ENCODE measurements around the gene CPSF3. TPM values are rescaled to one million over a fixed set of nuclear protein-coding genes. Genes with fewer than 3 reads are reported as not detected.

The CPSF3 gene
- total RNA-seq, 1 experiment from 2014 or later, result 102 TPM

DNA sequence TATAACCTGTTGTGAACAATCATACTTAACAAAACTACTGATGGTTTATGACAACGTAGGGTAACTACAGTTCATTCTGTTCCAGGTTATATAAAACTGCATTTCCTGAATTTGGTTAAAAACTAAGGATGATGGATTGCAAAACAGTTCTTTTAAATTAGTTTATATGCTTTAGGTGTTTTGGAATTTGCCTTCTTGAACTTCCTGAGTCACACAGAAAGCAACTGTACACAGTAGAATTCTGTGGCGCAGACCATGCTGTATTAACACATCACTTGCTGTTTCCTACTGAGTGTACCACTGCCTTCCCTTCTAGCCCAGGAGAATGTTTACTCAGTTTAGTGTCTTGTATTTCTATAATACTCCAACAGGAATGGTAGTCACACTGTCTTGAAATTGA, 19.5 kb upstream of the CPSF3 start:
- Histone ChIP-seq H3K27me3 (ENCODE audit: control insufficient read depth, insufficient read depth, low read length) (no peaks in the 10 kb centered on the region), H3K36me3 (replicated peaks; ENCODE audit: control insufficient read depth, insufficient read depth, low read length) (no peaks in the 10 kb centered on the region; the same call in 1 of the 2 replicates), H3K4me3 (ENCODE audit: insufficient read depth, low read depth, low read length) (no peak overlapping the region)
- DNase-seq, result no peak

DNA sequence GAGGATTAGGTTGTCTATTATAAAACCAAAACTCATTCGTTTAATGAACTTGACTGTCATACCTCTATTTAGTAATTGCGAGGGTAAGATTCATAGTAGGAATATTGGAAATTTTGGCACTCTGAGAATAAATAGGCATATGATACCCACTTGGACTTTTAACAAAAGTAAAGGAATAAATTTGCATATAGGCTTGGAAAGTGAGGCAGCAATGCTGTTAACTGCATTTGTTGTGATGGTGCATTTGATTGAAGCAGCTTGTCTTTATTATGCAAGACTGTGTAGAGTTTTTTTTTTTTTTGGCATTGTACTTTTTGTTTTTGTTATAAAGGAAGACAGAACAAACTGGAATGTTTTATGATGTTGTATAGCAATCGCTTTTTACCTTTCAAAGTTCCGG, 19.0 kb upstream of the CPSF3 start:
- Histone ChIP-seq H3K4me3 (ENCODE audit: insufficient read depth, low read depth, low read length) (no peak overlapping the region), H3K27me3 (ENCODE audit: control insufficient read depth, insufficient read depth, low read length) (no peaks in the 10 kb centered on the region), H3K36me3 (replicated peaks; ENCODE audit: control insufficient read depth, insufficient read depth, low read length) (no peaks in the 10 kb centered on the region; the same call in 1 of the 2 replicates)
- no peak for DNase-seq

DNA sequence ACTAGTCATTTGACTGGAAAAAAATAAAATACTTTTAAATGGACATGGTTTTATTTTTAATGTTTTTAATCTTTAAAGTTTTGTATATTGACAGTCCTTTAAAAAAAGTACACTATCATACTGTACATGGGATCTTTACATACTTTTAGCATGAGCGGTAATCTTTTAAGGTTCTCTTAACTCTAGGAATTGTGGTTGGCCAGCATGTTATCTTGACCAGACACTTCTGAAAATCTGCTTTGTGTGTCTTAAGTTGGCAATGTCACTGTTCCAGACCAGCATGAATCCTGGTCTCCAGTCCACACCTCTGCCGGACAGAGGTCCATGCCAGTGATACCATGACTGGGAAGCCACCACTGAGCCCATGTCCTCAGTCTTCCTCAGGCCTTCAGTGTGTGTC, 17.8 kb upstream of the CPSF3 start:
- Histone ChIP-seq H3K36me3 (replicated peaks; ENCODE audit: control insufficient read depth, insufficient read depth, low read length) (no peaks in the 10 kb centered on the region; the same call in 1 of the 2 replicates), H3K27me3 (ENCODE audit: control insufficient read depth, insufficient read depth, low read length) (no peaks in the 10 kb centered on the region), H3K4me3 (ENCODE audit: insufficient read depth, low read depth, low read length) (no peak overlapping the region)
- no peak for DNase-seq

DNA sequence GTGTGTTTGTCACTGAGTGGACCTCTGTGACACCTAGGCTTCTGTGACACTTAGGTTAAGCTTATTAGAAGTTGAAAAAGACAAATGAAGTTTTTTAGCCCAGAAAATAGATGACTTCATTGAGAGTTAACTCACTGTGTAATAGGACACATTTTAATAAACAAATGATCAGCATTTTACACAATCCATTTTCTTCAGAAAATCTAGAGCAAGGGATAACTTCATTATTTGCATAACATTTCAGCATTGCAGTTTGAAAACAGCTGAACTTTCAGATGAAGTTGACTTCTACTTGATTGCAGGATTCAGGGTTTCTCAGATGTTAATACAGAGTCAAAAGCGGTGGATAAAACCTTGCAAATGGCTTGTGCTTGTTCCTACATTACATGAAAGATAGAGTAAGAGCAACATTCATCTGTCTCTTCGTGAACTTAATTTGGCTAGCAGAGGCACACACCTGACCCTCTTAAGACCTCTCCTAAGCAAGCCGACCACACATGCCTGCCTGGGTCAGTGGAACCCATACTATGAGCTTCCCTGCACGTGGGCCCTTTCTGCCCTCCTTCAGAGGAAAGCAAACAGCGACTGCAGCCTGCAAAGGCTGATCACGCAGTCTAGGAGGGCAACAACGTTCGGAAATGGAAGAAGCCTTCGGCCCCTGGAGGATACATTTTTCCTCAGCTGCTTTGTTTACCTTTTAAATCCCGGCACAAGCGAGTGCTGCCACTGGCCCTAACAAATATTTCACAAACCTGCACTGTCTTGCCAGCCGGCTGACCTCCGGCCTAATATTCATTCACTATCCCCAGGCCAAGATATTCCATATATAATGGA, 16.7 kb upstream of the CPSF3 start:
- H3K36me3 ChIP-seq (replicated peaks; ENCODE audit: control insufficient read depth, insufficient read depth, low read length), result no peaks in the 10 kb centered on the region; the same call in 1 of the 2 replicates
- DNase-seq, result no peak
- H3K4me3 ChIP-seq (ENCODE audit: insufficient read depth, low read depth, low read length), result no peak overlapping the region
- H3K27me3 ChIP-seq (ENCODE audit: control insufficient read depth, insufficient read depth, low read length), result no peaks in the 10 kb centered on the region

DNA sequence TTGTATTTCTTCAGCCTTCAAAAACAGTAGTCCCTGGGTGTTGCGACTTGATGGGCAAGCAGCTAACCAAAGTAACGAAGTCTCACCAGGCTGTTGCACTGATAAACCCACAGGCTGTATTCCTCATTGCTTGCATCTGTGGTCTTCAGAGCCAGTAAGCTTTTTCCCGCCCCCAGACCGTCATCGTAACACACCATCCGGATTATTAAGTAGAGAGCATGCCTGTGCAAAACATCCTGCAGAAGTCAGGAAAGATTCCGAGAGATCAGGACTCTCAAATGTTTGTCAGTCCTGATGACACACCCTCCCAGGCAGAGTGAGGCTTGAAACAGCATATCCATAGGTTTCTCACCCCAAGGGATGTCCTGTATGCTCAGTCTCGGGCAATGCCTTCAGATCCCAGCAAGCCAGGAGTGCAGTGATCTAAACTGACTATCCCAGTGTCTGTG, 16.1 kb upstream of the CPSF3 start:
- Histone ChIP-seq H3K4me3 (ENCODE audit: insufficient read depth, low read depth, low read length) (no peak overlapping the region), H3K36me3 (replicated peaks; ENCODE audit: control insufficient read depth, insufficient read depth, low read length) (no peaks in the 10 kb centered on the region; the same call in 1 of the 2 replicates), H3K27me3 (ENCODE audit: control insufficient read depth, insufficient read depth, low read length) (no peaks in the 10 kb centered on the region)
- DNase-seq, result no peak

DNA sequence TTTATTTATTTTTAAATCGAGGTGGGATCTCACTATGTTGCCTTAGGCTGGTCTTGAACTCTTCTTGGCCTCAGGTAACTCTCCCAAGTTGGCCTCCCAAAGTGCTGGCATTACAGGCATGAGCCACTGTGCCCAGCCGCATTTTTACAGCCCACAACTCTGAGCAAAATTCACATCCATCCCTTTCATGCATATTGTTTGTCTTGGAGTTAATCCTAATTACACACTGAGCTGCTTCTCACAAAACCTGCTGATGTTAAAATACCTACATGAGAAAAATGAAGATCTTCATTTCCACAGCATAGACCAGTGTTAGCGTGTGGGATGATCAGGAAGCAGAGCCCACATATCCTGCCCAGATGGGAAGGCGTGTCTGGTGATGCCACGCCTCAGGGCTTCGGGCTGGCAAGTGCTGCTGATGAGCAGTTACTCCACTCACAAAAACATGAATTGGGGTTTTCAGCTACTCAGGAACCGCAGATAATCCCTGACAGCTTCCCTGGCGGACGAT, 14.8 kb upstream of the CPSF3 start:
- H3K27me3 ChIP-seq (ENCODE audit: control insufficient read depth, insufficient read depth, low read length), result no peaks in the 10 kb centered on the region
- no peaks in the 10 kb centered on the region; the same call in 1 of the 2 replicates for H3K36me3 ChIP-seq (replicated peaks; ENCODE audit: control insufficient read depth, insufficient read depth, low read length)
- no peak for DNase-seq
- H3K4me3 ChIP-seq (ENCODE audit: insufficient read depth, low read depth, low read length), result no peak overlapping the region

DNA sequence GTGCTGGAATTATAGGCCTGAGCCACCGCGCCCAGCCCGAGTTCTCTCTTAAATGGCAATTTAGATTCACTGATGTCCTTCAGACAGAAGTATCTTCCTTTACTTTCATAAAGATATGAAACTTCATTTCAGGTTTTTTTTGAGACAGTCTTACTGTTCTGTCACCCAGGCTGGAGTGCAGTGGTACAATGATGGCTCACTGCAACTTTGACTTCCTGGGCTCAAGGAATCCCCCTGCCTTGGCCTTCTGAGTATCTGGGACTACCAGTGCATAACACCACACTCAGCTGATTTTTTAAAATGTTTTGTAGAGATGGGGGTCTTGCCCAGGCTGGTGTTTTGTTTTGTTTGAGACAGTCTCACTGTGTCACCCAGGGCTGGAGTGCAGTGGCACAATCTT, 13.3 kb upstream of the CPSF3 start:
- Histone ChIP-seq H3K4me3 (ENCODE audit: insufficient read depth, low read depth, low read length) (no peak overlapping the region), H3K27me3 (ENCODE audit: control insufficient read depth, insufficient read depth, low read length) (no peaks in the 10 kb centered on the region), H3K36me3 (replicated peaks; ENCODE audit: control insufficient read depth, insufficient read depth, low read length) (no peaks in the 10 kb centered on the region; the same call in 1 of the 2 replicates)
- DNase-seq, result no peak

DNA sequence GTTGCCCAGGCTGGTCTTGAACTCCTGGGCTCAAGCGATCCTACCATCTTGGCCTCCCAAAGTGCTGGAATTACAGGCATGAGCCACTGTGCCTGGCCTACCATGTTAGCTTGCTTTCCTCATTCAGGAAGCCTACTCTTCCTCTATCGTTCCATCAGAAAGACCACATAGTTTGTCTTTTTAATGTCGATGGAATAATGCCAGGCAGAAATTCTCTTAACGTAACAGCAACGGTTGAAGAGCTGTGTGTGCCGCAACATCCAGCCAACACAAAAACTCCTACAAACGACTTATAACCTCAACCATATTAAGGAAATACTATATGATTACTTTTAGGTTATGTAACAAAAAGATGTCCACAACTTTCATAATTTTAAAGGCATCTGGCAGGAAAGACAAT, 10.7 kb upstream of the CPSF3 start:
- no peak overlapping the region for H3K4me3 ChIP-seq (ENCODE audit: insufficient read depth, low read depth, low read length)
- H3K27me3 ChIP-seq (ENCODE audit: control insufficient read depth, insufficient read depth, low read length), result no peaks in the 10 kb centered on the region
- no peaks in the 10 kb centered on the region for H3K36me3 ChIP-seq (replicated peaks; ENCODE audit: control insufficient read depth, insufficient read depth, low read length)
- no peak for DNase-seq

DNA sequence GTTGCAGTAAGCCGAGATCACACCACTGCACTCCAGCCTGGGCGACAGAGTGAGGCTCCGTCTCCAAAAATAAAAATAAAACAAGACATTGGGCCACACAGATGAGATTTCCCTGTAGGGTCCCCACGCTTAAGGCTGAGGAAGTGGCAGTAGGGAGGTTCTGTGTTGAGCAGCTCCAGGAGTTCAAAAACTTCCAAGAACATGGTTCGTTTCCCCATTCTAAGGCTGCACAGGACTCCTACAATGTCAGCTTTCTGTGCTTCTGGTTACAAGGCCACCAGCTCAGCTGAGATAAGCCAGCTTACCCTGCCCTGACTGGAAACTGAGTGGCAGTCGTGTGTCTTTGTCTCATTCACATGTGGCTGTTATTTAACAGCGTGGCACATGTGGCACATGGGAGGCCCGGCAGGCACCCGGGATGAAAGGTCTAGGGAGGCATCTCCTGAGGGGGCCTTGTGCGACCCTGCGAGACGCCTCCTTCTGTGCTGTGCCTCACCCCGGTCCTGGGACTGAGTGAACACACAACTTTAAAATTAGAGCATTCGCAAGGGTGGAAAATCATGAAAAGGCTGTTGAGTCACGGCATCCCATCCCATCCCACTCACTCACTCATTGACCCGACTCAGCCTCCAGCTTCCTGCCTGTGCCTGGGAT, 7.8 kb upstream of the CPSF3 start:
- Histone ChIP-seq H3K4me3 (ENCODE audit: insufficient read depth, low read depth, low read length) (no peak overlapping the region), H3K27me3 (ENCODE audit: control insufficient read depth, insufficient read depth, low read length) (no peaks in the 10 kb centered on the region), H3K36me3 (replicated peaks; ENCODE audit: control insufficient read depth, insufficient read depth, low read length) (no peaks in the 10 kb centered on the region)
- DNase-seq, result no peak

DNA sequence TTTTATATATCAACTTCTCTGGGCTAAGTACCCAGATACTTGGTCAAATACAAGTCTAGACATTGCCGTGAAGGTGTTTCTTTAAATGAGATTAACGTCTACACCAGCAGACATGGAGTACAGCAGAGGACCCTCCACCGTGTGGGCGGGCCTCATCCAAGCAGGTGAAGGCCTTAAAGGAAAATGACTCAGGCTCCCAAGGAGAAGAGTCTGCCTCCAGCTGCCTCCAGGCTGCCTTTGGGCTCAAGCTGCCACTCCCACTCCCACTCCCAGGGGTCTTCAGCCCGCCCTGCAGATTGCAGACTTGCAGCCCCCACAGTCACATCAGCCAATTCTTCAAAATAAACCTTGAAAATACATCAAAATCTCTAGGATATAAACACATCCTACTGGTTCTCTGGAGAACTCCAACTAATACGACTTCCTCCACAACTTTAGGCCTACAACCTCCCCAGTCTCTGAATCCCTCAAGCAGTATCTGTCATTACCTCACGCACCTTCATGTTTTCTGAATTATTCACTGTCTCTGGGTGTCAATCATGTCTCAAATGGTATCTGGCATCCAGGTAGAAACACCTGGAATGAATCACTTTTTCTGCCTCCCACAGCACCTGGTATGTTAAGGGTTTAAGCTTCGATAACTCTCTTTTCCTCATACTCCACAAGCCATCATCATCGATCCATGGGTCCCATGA, 7.0 kb upstream of the CPSF3 start:
- H3K36me3 ChIP-seq (replicated peaks; ENCODE audit: control insufficient read depth, insufficient read depth, low read length), result no peaks in the 10 kb centered on the region
- no peak overlapping the region for H3K4me3 ChIP-seq (ENCODE audit: insufficient read depth, low read depth, low read length)
- no peaks in the 10 kb centered on the region for H3K27me3 ChIP-seq (ENCODE audit: control insufficient read depth, insufficient read depth, low read length)
- no peak for DNase-seq

DNA sequence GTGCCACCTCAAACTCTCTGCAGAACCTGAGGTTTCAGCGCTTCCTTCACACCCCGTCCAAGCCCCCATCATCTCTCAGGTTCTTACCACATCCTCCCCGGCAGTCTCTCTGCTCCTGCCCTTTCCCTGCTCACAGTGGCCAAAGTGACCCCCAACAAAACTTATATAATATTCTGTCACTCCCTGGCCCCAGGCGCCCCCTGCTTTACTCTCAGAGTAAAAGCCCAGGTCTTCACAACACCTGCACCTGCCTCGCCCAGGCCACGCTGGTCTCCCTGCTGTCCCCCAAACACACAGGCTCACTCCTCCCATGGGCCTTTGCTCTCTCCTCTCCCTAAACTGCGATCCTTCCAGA, 6.5 kb upstream of the CPSF3 start:
- Histone ChIP-seq H3K36me3 (replicated peaks; ENCODE audit: control insufficient read depth, insufficient read depth, low read length) (no peaks in the 10 kb centered on the region), H3K27me3 (ENCODE audit: control insufficient read depth, insufficient read depth, low read length) (no peaks in the 10 kb centered on the region), H3K4me3 (ENCODE audit: insufficient read depth, low read depth, low read length) (no peak overlapping the region)
- DNase-seq, result peak; percentile 67

DNA sequence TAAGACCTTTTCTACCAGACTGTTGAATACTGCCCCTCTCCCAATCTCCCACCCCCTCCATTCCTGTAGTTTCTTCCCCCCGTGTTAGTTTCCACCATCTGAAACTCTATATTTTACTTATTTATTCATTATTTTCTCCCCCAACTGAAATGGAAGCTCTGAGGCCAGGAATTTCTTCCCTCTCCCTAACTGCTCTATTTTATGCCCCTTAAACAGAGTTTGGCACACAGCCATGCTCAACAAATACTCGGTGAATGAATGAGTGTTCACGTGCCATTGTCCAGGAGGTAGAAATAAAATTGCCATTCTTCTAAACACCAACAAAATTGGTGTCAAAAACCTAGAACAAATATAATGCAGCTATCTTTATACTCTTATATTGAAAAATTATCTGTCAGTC, 5.7 kb upstream of the CPSF3 start:
- H3K27me3 ChIP-seq (ENCODE audit: control insufficient read depth, insufficient read depth, low read length), result no peaks in the 10 kb centered on the region
- no peaks in the 10 kb centered on the region for H3K36me3 ChIP-seq (replicated peaks; ENCODE audit: control insufficient read depth, insufficient read depth, low read length)
- DNase-seq, result no peak
- H3K4me3 ChIP-seq (ENCODE audit: insufficient read depth, low read depth, low read length), result no peak overlapping the region

DNA sequence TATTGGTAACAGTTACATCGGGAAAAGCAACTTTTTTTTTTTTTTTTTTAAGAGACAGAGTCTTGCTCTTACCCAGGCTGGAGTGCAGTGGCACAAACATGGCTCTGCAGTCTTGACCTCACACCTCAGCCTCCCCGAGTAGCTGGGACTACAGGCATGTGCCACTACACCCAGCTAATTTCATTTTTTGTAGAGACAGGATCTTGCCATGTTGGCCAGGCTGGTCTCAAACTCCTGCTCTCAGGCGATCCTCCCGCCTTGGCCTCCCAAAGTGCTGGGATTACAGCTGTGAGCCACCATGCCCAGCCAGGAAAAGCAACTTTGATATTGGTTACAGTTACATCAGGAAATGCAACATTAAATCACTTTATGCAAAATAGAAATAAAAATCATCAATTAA, 4.7 kb upstream of the CPSF3 start:
- Histone ChIP-seq H3K36me3 (replicated peaks; ENCODE audit: control insufficient read depth, insufficient read depth, low read length) (no peaks in the 10 kb centered on the region), H3K4me3 (ENCODE audit: insufficient read depth, low read depth, low read length) (no peak overlapping the region)
- DNase-seq, result no peak

DNA sequence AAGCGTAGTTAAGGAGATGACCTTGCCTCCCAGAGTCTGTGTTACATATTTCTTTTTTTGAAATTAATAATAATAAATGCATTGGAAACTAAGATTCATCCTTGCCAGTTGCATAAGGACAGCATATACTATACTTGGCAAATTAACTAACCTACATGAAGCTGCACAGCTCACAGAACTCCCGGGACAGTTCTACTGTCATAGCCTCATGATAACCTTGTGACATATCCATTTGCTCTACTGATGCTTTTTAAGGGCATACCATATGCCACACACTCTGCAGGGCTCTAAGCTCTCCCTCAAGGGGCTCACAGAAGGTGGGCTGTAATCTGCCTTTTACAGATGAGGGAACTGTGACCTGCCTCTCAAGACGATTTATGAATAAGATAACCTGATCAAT, 3.9 kb upstream of the CPSF3 start:
- Histone ChIP-seq H3K4me3 (ENCODE audit: insufficient read depth, low read depth, low read length) (no peak overlapping the region), H3K36me3 (replicated peaks; ENCODE audit: control insufficient read depth, insufficient read depth, low read length) (no peaks in the 10 kb centered on the region), H3K27me3 (ENCODE audit: control insufficient read depth, insufficient read depth, low read length) (no peaks in the 10 kb centered on the region)
- no peak for DNase-seq

More for the DNA sequence above, 4.7 kb upstream of the CPSF3 start:
- no peaks in the 10 kb centered on the region for H3K27me3 ChIP-seq (ENCODE audit: control insufficient read depth, insufficient read depth, low read length)

DNA sequence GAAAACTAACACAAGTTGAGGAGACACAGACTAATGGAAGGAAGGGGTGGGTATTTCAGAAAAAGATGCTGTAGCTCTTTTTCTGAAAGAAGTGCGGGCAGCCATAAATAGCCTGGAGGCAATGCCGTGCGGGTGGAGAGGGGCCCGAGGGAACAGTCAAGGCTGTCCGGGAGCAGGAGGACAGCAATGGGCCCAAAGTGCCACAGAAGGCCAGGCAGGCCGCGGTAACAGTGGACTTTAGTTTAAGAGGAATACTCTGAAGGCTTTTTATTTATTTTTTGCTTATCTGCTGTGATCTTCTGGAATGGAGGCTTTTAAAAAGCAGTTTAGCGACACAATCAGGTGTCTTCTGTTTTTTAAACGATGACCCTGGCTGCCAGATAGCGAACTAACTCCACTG, 3.0 kb upstream of the CPSF3 start:
- no peaks in the 10 kb centered on the region for H3K36me3 ChIP-seq (replicated peaks; ENCODE audit: control insufficient read depth, insufficient read depth, low read length)
- DNase-seq, result no peak
- H3K27me3 ChIP-seq (ENCODE audit: control insufficient read depth, insufficient read depth, low read length), result no peaks in the 10 kb centered on the region
- H3K4me3 ChIP-seq (ENCODE audit: insufficient read depth, low read depth, low read length), result no peak overlapping the region
